ENCODE results near the gene APBA2. TPM values are rescaled to one million over a fixed set of nuclear protein-coding genes. Genes with fewer than 3 reads are reported as not detected.

APBA2 gene
- total and polyA plus RNA-seq, 2 of the 13 experiments (the other 11 are each of a cell fraction or from before 2014, with no cell fraction given): 0.62 to 2.3 TPM

DNA sequence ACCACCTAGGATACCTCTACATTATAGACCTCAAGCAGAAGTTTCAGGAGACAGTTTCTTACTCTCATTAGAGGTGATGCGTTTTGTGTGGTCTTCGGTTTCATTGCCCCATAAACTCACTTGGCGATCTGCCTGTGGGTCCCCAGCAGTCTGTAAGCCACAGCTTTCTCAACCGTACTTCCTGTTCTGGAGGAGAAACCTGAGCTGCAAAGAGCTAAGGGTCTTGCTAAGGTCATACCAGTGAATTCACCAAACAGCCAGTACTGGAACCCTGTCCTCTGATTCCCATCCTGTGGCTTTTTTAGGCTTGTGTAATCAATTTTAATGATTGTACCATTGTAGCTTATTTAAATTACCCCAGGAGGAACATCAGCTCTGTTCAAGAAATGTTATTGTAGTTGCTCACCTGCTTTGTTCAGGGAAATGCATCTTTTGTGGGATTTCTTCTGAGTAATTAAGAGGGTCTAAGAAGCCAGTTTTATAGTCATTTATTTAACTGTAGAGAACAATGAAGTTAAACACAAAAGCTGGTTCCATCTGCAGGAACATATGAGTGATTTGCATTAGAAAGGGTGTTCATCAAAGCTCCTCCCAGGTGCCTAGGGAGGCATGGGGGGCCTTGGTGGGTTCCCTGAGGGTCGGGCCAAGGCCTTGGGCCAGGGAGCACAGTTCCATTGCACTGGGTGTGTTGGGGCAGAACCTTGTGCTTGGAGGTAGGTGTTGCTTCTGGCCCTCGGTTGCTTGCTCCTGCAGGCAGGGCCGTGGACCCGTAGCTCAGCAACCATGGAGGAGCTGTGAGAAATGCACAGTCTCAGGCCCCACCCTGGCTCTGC is 69.6 kb downstream of the APBA2 start:
- POLR2A ChIA-PET: no interaction called here
- in situ Hi-C loops (cut with HindIII; ENCODE audit: extremely low pct_ligation_motif_present, low pct_unique_long_range_greater_than_20kb): no loop called here
- FAIRE-seq: no peak
- H3K4me1 ChIP-seq (ENCODE audit: insufficient read depth, low read length): peaks cover 9% of the 10 kb centered on the region
- BruUV-seq (replicated peaks): no TSS peak
- ATAC-seq: no peak
- H3K9me3 ChIP-seq (ENCODE audit: low read length): no peaks in the 10 kb centered on the region
- no peaks in the 10 kb centered on the region for H4K20me1 ChIP-seq (ENCODE audit: insufficient read depth, low read length)
- H2AFZ ChIP-seq (ENCODE audit: low read length): no peak overlapping the region
- no peak overlapping the region for H3K4me3 ChIP-seq (replicated peaks in 1 of 3; ENCODE audit: insufficient read depth in 1 of 3, low read depth in 2 of 3, low read length in 3 of 3)
- H3K27me3 ChIP-seq (ENCODE audit: control insufficient read depth in 1 of 2, insufficient read depth in 2 of 2, low read length in 2 of 2): no peaks in the 10 kb centered on the region
- intact Hi-C loops (cut with micrococcal nuclease; ENCODE audit: unreplicated experiment): no loop called here
- no peak overlapping the region for H3K27ac ChIP-seq (ENCODE audit: extremely low read length, insufficient read depth, low read length)
- WGBS (ENCODE audit: low lambda C conversion rate): 67% methylated on average over 5 of the region's 8 CpGs
- H3K36me3 ChIP-seq (replicated peaks in 1 of 2; ENCODE audit: control insufficient read depth in 1 of 2, insufficient read depth in 2 of 2, low read length in 2 of 2): no peaks in the 10 kb centered on the region
- H3K4me2 ChIP-seq (ENCODE audit: low read depth, low read length): no peak overlapping the region
- TF ChIP-seq, protein P1, sequence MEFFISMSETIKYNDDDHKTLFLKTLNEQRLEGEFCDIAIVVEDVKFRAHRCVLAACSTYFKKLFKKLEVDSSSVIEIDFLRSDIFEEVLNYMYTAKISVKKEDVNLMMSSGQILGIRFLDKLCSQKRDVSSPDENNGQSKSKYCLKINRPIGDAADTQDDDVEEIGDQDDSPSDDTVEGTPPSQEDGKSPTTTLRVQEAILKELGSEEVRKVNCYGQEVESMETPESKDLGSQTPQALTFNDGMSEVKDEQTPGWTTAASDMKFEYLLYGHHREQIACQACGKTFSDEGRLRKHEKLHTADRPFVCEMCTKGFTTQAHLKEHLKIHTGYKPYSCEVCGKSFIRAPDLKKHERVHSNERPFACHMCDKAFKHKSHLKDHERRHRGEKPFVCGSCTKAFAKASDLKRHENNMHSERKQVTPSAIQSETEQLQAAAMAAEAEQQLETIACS (CRISPR knock-in tag; IDR thresholded peaks at IDR 0.05): no peak
- TF ChIP-seq ZNF567 (CRISPR knock-in tag; IDR thresholded peaks at IDR 0.05; ENCODE audit: borderline replicate concordance): no peak
- no peak for TF ChIP-seq JUND (CRISPR knock-in tag; IDR thresholded peaks at IDR 0.05)
- TF ChIP-seq ZZZ3 (CRISPR knock-in tag; IDR thresholded peaks at IDR 0.05; ENCODE audit: borderline replicate concordance): no peak
- TF ChIP-seq BCLAF1 (IDR thresholded peaks at IDR 0.05): no peak
- no peak for TF ChIP-seq STAG1 (CRISPR knock-in tag; IDR thresholded peaks at IDR 0.05)
- no peak for TF ChIP-seq FOXJ3 (CRISPR knock-in tag; IDR thresholded peaks at IDR 0.05; ENCODE audit: borderline replicate concordance)
- TF ChIP-seq, protein P2, sequence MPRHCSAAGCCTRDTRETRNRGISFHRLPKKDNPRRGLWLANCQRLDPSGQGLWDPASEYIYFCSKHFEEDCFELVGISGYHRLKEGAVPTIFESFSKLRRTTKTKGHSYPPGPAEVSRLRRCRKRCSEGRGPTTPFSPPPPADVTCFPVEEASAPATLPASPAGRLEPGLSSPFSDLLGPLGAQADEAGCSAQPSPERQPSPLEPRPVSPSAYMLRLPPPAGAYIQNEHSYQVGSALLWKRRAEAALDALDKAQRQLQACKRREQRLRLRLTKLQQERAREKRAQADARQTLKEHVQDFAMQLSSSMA (CRISPR knock-in tag; IDR thresholded peaks at IDR 0.05): no peak
- TF ChIP-seq MYNN (CRISPR knock-in tag; IDR thresholded peaks at IDR 0.05; ENCODE audit: low read depth): no peak
- H3K9ac ChIP-seq (ENCODE audit: insufficient read depth, low read depth, low read length): no peak overlapping the region
- no peaks in the 10 kb centered on the region for H3K79me2 ChIP-seq (ENCODE audit: insufficient read depth, low read length)
- DNase-seq (ENCODE audit: low spot score): no peak
- CTCF ChIA-PET (ENCODE audit: low intra/inter-chr PET ratio, low total read pairs): no interaction called here

All from HepG2 (cell line).